Measurements from ENCODE around the gene STIM1.

Gene STIM1

GRCh38 chr11:3830088-3830487 lies 25.4 kb upstream of the STIM1 start:
- Histone ChIP-seq H3K27me3 (ENCODE audit: control insufficient read depth, insufficient read depth, low read length, poor library complexity, severe bottlenecking) (no peaks in the 10 kb centered on the region), H3K27ac (ENCODE audit: insufficient read depth, low read depth, low read length, poor library complexity, severe bottlenecking) (no peak overlapping the region), H3K4me3 (ENCODE audit: insufficient read depth, low read depth, low read length) (no peak overlapping the region), H3K9me3 (ENCODE audit: control insufficient read depth, low read length) (no peaks in the 10 kb centered on the region), H3K4me1 (ENCODE audit: control insufficient read depth, insufficient read depth, low read length) (peaks cover 6% of the 10 kb centered on the region), H3K36me3 (ENCODE audit: control insufficient read depth, insufficient read depth, low read length) (peaks cover 7% of the 10 kb centered on the region)
- WGBS, 2 experiments, result 87 to 98% methylated on average over 3 of the region's 3 CpGs

GRCh38 chr11:3830730-3831129 lies 24.7 kb upstream of the STIM1 start:
- 84 to 98% methylated on average over 1 of the region's 1 CpG for WGBS, 2 experiments
- peaks cover 7% of the 10 kb centered on the region for H3K36me3 ChIP-seq (ENCODE audit: control insufficient read depth, insufficient read depth, low read length)
- H3K9me3 ChIP-seq (ENCODE audit: control insufficient read depth, low read length), result no peaks in the 10 kb centered on the region

GRCh38 chr11:3831378-3832239 lies 23.9 kb upstream of the STIM1 start:
- no peaks in the 10 kb centered on the region for H3K9me3 ChIP-seq (ENCODE audit: control insufficient read depth, low read length)
- no peaks in the 10 kb centered on the region for H3K27me3 ChIP-seq (ENCODE audit: control insufficient read depth, insufficient read depth, low read length, poor library complexity, severe bottlenecking)
- no peak overlapping the region for H3K4me3 ChIP-seq (ENCODE audit: insufficient read depth, low read depth, low read length)
- H3K27ac ChIP-seq (ENCODE audit: insufficient read depth, low read depth, low read length, poor library complexity, severe bottlenecking), result no peak overlapping the region
- 85% methylated on average over 12 of the region's 13 CpGs for WGBS, 2 experiments
- H3K36me3 ChIP-seq (ENCODE audit: control insufficient read depth, insufficient read depth, low read length), result peaks cover 7% of the 10 kb centered on the region
- H3K4me1 ChIP-seq (ENCODE audit: control insufficient read depth, insufficient read depth, low read length), result peaks cover 6% of the 10 kb centered on the region

More at GRCh38 chr11:3830730-3831129, 24.7 kb upstream of the STIM1 start:
- Histone ChIP-seq H3K27me3 (ENCODE audit: control insufficient read depth, insufficient read depth, low read length, poor library complexity, severe bottlenecking) (no peaks in the 10 kb centered on the region), H3K4me1 (ENCODE audit: control insufficient read depth, insufficient read depth, low read length) (peaks cover 6% of the 10 kb centered on the region), H3K27ac (ENCODE audit: insufficient read depth, low read depth, low read length, poor library complexity, severe bottlenecking) (no peak overlapping the region), H3K4me3 (ENCODE audit: insufficient read depth, low read depth, low read length) (no peak overlapping the region)

GRCh38 chr11:3832816-3833215 lies 22.6 kb upstream of the STIM1 start:
- no peak overlapping the region for H3K4me3 ChIP-seq (ENCODE audit: insufficient read depth, low read depth, low read length)
- H3K27me3 ChIP-seq (ENCODE audit: control insufficient read depth, insufficient read depth, low read length, poor library complexity, severe bottlenecking), result no peaks in the 10 kb centered on the region
- no peaks in the 10 kb centered on the region for H3K4me1 ChIP-seq (ENCODE audit: control insufficient read depth, insufficient read depth, low read length)
- H3K36me3 ChIP-seq (ENCODE audit: control insufficient read depth, insufficient read depth, low read length), result peaks cover under 1% of the 10 kb centered on the region
- WGBS, 2 experiments, result 88 to 100% methylated on average over 2 of the region's 2 CpGs
- H3K9me3 ChIP-seq (ENCODE audit: control insufficient read depth, low read length), result no peaks in the 10 kb centered on the region
- H3K27ac ChIP-seq (ENCODE audit: insufficient read depth, low read depth, low read length, poor library complexity, severe bottlenecking), result no peak overlapping the region

GRCh38 chr11:3833449-3833848 lies 22.0 kb upstream of the STIM1 start:
- no peak overlapping the region for H3K27ac ChIP-seq (ENCODE audit: insufficient read depth, low read depth, low read length, poor library complexity, severe bottlenecking)
- 89 to 100% methylated on average over 1 to 2 of the region's 2 CpGs for WGBS, 2 experiments
- no peak overlapping the region for H3K4me3 ChIP-seq (ENCODE audit: insufficient read depth, low read depth, low read length)
- no peaks in the 10 kb centered on the region for H3K4me1 ChIP-seq (ENCODE audit: control insufficient read depth, insufficient read depth, low read length)
- no peaks in the 10 kb centered on the region for H3K36me3 ChIP-seq (ENCODE audit: control insufficient read depth, insufficient read depth, low read length)
- no peaks in the 10 kb centered on the region for H3K27me3 ChIP-seq (ENCODE audit: control insufficient read depth, insufficient read depth, low read length, poor library complexity, severe bottlenecking)
- H3K9me3 ChIP-seq (ENCODE audit: control insufficient read depth, low read length), result no peaks in the 10 kb centered on the region

- no peak overlapping the region for H3K27ac ChIP-seq (ENCODE audit: insufficient read depth, low read depth, low read length, poor library complexity, severe bottlenecking)
- H3K36me3 ChIP-seq (ENCODE audit: control insufficient read depth, insufficient read depth, low read length), result no peaks in the 10 kb centered on the region
- WGBS, 2 experiments, result 84 to 88% methylated on average over 4 of the region's 4 CpGs
- no peak overlapping the region for H3K4me3 ChIP-seq (ENCODE audit: insufficient read depth, low read depth, low read length)
- H3K9me3 ChIP-seq (ENCODE audit: control insufficient read depth, low read length), result no peaks in the 10 kb centered on the region
- H3K4me1 ChIP-seq (ENCODE audit: control insufficient read depth, insufficient read depth, low read length), result no peaks in the 10 kb centered on the region
- H3K27me3 ChIP-seq (ENCODE audit: control insufficient read depth, insufficient read depth, low read length, poor library complexity, severe bottlenecking), result no peaks in the 10 kb centered on the region
These were observed 21.2 kb upstream of the STIM1 start for GRCh38 chr11:3834349-3834663.

GRCh38 chr11:3834664-3835461 lies 20.6 kb upstream of the STIM1 start:
- H3K4me3 ChIP-seq (ENCODE audit: insufficient read depth, low read depth, low read length), result no peak overlapping the region
- no peak overlapping the region for H3K27ac ChIP-seq (ENCODE audit: insufficient read depth, low read depth, low read length, poor library complexity, severe bottlenecking)

GRCh38 chr11:3835751-3836150 lies 19.7 kb upstream of the STIM1 start:
- Histone ChIP-seq H3K4me3 (ENCODE audit: insufficient read depth, low read depth, low read length) (no peak overlapping the region), H3K9me3 (ENCODE audit: control insufficient read depth, low read length) (no peaks in the 10 kb centered on the region), H3K36me3 (ENCODE audit: control insufficient read depth, insufficient read depth, low read length) (no peaks in the 10 kb centered on the region), H3K27ac (ENCODE audit: insufficient read depth, low read depth, low read length, poor library complexity, severe bottlenecking) (no peak overlapping the region), H3K4me1 (ENCODE audit: control insufficient read depth, insufficient read depth, low read length) (peaks cover 8% of the 10 kb centered on the region), H3K27me3 (ENCODE audit: control insufficient read depth, insufficient read depth, low read length, poor library complexity, severe bottlenecking) (no peaks in the 10 kb centered on the region)
- WGBS, 2 experiments, result 89% methylated on average over 4 of the region's 4 CpGs

More at GRCh38 chr11:3834664-3835461, 20.6 kb upstream of the STIM1 start:
- Histone ChIP-seq H3K27me3 (ENCODE audit: control insufficient read depth, insufficient read depth, low read length, poor library complexity, severe bottlenecking) (no peaks in the 10 kb centered on the region), H3K4me1 (ENCODE audit: control insufficient read depth, insufficient read depth, low read length) (peaks cover 4% of the 10 kb centered on the region), H3K9me3 (ENCODE audit: control insufficient read depth, low read length) (no peaks in the 10 kb centered on the region), H3K36me3 (ENCODE audit: control insufficient read depth, insufficient read depth, low read length) (no peaks in the 10 kb centered on the region)
- 82 to 91% methylated on average over 7 of the region's 7 CpGs for WGBS, 2 experiments

- H3K27ac ChIP-seq (ENCODE audit: insufficient read depth, low read depth, low read length, poor library complexity, severe bottlenecking), result no peak overlapping the region
- no peak overlapping the region for H3K4me3 ChIP-seq (ENCODE audit: insufficient read depth, low read depth, low read length)
- H3K4me1 ChIP-seq (ENCODE audit: control insufficient read depth, insufficient read depth, low read length), result peaks cover 8% of the 10 kb centered on the region
- H3K27me3 ChIP-seq (ENCODE audit: control insufficient read depth, insufficient read depth, low read length, poor library complexity, severe bottlenecking), result no peaks in the 10 kb centered on the region
- H3K9me3 ChIP-seq (ENCODE audit: control insufficient read depth, low read length), result no peaks in the 10 kb centered on the region
- H3K36me3 ChIP-seq (ENCODE audit: control insufficient read depth, insufficient read depth, low read length), result no peaks in the 10 kb centered on the region
- 92 to 93% methylated on average over 5 of the region's 5 CpGs for WGBS, 2 experiments
These were observed 18.6 kb upstream of the STIM1 start for GRCh38 chr11:3836903-3837302.

- no peaks in the 10 kb centered on the region for H3K9me3 ChIP-seq (ENCODE audit: control insufficient read depth, low read length)
- H3K36me3 ChIP-seq (ENCODE audit: control insufficient read depth, insufficient read depth, low read length), result no peaks in the 10 kb centered on the region
- H3K27me3 ChIP-seq (ENCODE audit: control insufficient read depth, insufficient read depth, low read length, poor library complexity, severe bottlenecking), result no peaks in the 10 kb centered on the region
- peaks cover 8% of the 10 kb centered on the region for H3K4me1 ChIP-seq (ENCODE audit: control insufficient read depth, insufficient read depth, low read length)
- H3K27ac ChIP-seq (ENCODE audit: insufficient read depth, low read depth, low read length, poor library complexity, severe bottlenecking), result no peak overlapping the region
- no peak overlapping the region for H3K4me3 ChIP-seq (ENCODE audit: insufficient read depth, low read depth, low read length)
- 87 to 91% methylated on average over 1 of the region's 1 CpG for WGBS, 2 experiments
These were observed 17.7 kb upstream of the STIM1 start for GRCh38 chr11:3837793-3838192.

Measured in ectodermal cell (in vitro differentiated cells).